HG02588 (cell line): Measurements from ENCODE around the gene SLC4A7.

ENCODE experiments used
- ATAC-seq: cut with Tn5 transposase; IDR thresholded peaks from one replicate; pipeline ENCODE4 v1.9.1; 2021; ENCODE audit warnings: mild to moderate bottlenecking, moderate library complexity; ENCODE audit not compliant: unreplicated experiment

Gene SLC4A7

GRCh38 chr3:27326629-27327545, 157.3 kb downstream of the SLC4A7 start:
- no peak for ATAC-seq

GRCh38 chr3:27326202-27326601, 158.0 kb downstream of the SLC4A7 start:
- no peak for ATAC-seq

GRCh38 chr3:27325419-27325818, 158.8 kb downstream of the SLC4A7 start:
- ATAC-seq, result no peak

GRCh38 chr3:27324686-27325085, 159.5 kb downstream of the SLC4A7 start:
- ATAC-seq, result no peak

GRCh38 chr3:27323087-27323570, 161.1 kb downstream of the SLC4A7 start:
- ATAC-seq, result no peak
